Caco-2 (cell line): ENCODE data around the gene ROBO1. TPM values are rescaled to one million over a fixed set of nuclear protein-coding genes. Genes with fewer than 3 reads are reported as not detected.

Experiments
- BruUV-seq: library from RNA; stranded (reverse); fragments of 400-500 nt; replicated peaks from 2 replicates; lab custom pipeline; 2021; lab: Mats Ljungman, UMichigan
- CTCF ChIA-PET: fragments of 300-600 bp; sonication (Branson Sonifier 250); formaldehyde crosslinking; loops from one replicate; lab custom pipeline; 2022; ENCODE audit warnings: antibody characterized with exemption; lab: Charles Lee
- POLR2A ChIA-PET: fragments of 300-600 bp; sonication (Branson Sonifier 250); formaldehyde crosslinking; loops from one replicate; lab custom pipeline; 2022; ENCODE audit warnings: antibody characterized with exemption; lab: Charles Lee
- DNase-seq, 2 experiments: peaks; one replicate each; pipeline versions ENCODE4 v3.0.0 to v3.0.0-alpha.2; 2020 to 2022
- H3K27me3 ChIP-seq: replicated peaks from 2 replicates; pipeline ENCODE4 v1.6.0; 2011; ENCODE audit warnings: low read length; ENCODE audit not compliant: control insufficient read depth, insufficient read depth
- H3K36me3 ChIP-seq: 2 replicates; pipeline ENCODE4 v1.5.1; 2011; ENCODE audit warnings: low read length; ENCODE audit not compliant: control insufficient read depth, insufficient read depth
- H3K4me1 ChIP-seq: fragments of 250-450 bp; sonication (Bioruptor Pico); 2 replicates; pipeline ENCODE4 v1.5.1; 2020; ENCODE audit warnings: mild to moderate bottlenecking
- H3K4me3 ChIP-seq: 2 replicates; pipeline ENCODE4 v1.5.1; 2011; ENCODE audit warnings: low read depth, mild to moderate bottlenecking, control low read depth, low read length
- H3K9me3 ChIP-seq: fragments of 250-450 bp; sonication (Bioruptor Pico); 2 replicates; pipeline ENCODE4 v1.5.1; 2020; ENCODE audit warnings: mild to moderate bottlenecking, moderate library complexity
- H3K27ac Mint-ChIP-seq: one replicate; pipeline ENCODE4 v1.8.0; 2022; ENCODE audit warnings: mixed read lengths; ENCODE audit not compliant: unreplicated experiment
- H3K27me3 Mint-ChIP-seq: one replicate; pipeline ENCODE4 v1.8.0; 2022; ENCODE audit warnings: mixed read lengths; ENCODE audit not compliant: insufficient read depth, unreplicated experiment
- H3K36me3 Mint-ChIP-seq: one replicate; pipeline ENCODE4 v1.8.0; 2022; ENCODE audit warnings: mild to moderate bottlenecking, mixed read lengths; ENCODE audit not compliant: insufficient read depth, unreplicated experiment
- H3K4me1 Mint-ChIP-seq: one replicate; pipeline ENCODE4 v1.8.0; 2022; ENCODE audit warnings: low read depth, mixed read lengths; ENCODE audit not compliant: unreplicated experiment
- H3K4me3 Mint-ChIP-seq: one replicate; pipeline ENCODE4 v1.8.0; 2022; ENCODE audit warnings: mild to moderate bottlenecking, moderate library complexity, mixed read lengths; ENCODE audit not compliant: unreplicated experiment
- H3K9me3 Mint-ChIP-seq: one replicate; pipeline ENCODE4 v1.8.0; 2022; ENCODE audit warnings: mixed read lengths; ENCODE audit not compliant: unreplicated experiment
- CTCF ChIP-seq, 2 experiments: fragments of 200-600 bp in 1 of 2; IDR thresholded peaks; 1 replicate in 1 of 2; 2 replicates in 1 of 2; pipeline versions ENCODE4 v1.5.1 to v1.8.0; 2011 to 2022; ENCODE audit warnings: antibody characterized with exemption in 1 of 2, control low read depth in 1 of 2, inconsistent platforms in 1 of 2, low read depth in 1 of 2, low read length in 1 of 2, mild to moderate bottlenecking in 1 of 2, moderate library complexity in 1 of 2; ENCODE audit not compliant: insufficient read depth in 1 of 2, severe bottlenecking in 1 of 2, unreplicated experiment in 1 of 2
- intact Hi-C: fragments of 100-400 bp; cut with micrococcal nuclease; formaldehyde crosslinking; loops from one replicate; pipeline ENCODE4 v1.10.0; 2022; ENCODE audit not compliant: unreplicated experiment
- total RNA-seq: library from RNA; stranded (reverse); gene quantifications from 2 replicates; pipeline ENCODE4 v1.2.3, GENCODE V29; 2022

The ROBO1 gene
- total RNA-seq, 1 experiment from 2014 or later, result 1.8 TPM

- TF ChIP-seq CTCF (IDR thresholded peaks at IDR 0.05; ENCODE audit: insufficient read depth in 1 of 2, low read depth in 1 of 2, low read length in 1 of 2, severe bottlenecking in 1 of 2, unreplicated experiment in 1 of 2), result no peak
- H3K9me3 Mint-ChIP-seq, result no peaks in the 10 kb centered on the region
- H3K4me1 Mint-ChIP-seq, result no peaks in the 10 kb centered on the region
- Histone ChIP-seq H3K4me1 (no peaks in the 10 kb centered on the region), H3K4me3 (no peak overlapping the region), H3K9me3 (no peaks in the 10 kb centered on the region), H3K36me3 (no peaks in the 10 kb centered on the region), H3K27me3 (no peaks in the 10 kb centered on the region)
- no peaks in the 10 kb centered on the region for H3K27me3 Mint-ChIP-seq
- ChIA-PET POLR2A (no interaction called here), CTCF (no interaction called here)
- intact Hi-C loops, result no loop called here
- no peaks in the 10 kb centered on the region for H3K36me3 Mint-ChIP-seq
- BruUV-seq, result no TSS peak
- no peak for DNase-seq
- no peak overlapping the region for H3K27ac Mint-ChIP-seq
- no peak overlapping the region for H3K4me3 Mint-ChIP-seq
Observed at GRCh38 chr3:79358327-79358726, 409.5 kb downstream of the ROBO1 start.

GRCh38 chr3:79354179-79354688 is 413.6 kb downstream of the ROBO1 start:
- ChIA-PET POLR2A (no interaction called here), CTCF (no interaction called here)
- H3K4me3 Mint-ChIP-seq, result no peak overlapping the region
- H3K4me3 ChIP-seq, result no peak overlapping the region
- H3K9me3 ChIP-seq, result no peaks in the 10 kb centered on the region
- no peaks in the 10 kb centered on the region for H3K36me3 Mint-ChIP-seq
- no TSS peak for BruUV-seq
- no peak for TF ChIP-seq CTCF (IDR thresholded peaks at IDR 0.05; ENCODE audit: insufficient read depth in 1 of 2, low read depth in 1 of 2, low read length in 1 of 2, severe bottlenecking in 1 of 2, unreplicated experiment in 1 of 2)
- no peaks in the 10 kb centered on the region for H3K27me3 Mint-ChIP-seq
- H3K27ac Mint-ChIP-seq, result no peak overlapping the region
- no peaks in the 10 kb centered on the region for H3K27me3 ChIP-seq
- DNase-seq, result no peak
- H3K4me1 ChIP-seq, result no peaks in the 10 kb centered on the region
- H3K36me3 ChIP-seq, result no peaks in the 10 kb centered on the region
- intact Hi-C loops, result no loop called here
- H3K4me1 Mint-ChIP-seq, result no peaks in the 10 kb centered on the region
- H3K9me3 Mint-ChIP-seq, result no peaks in the 10 kb centered on the region

GRCh38 chr3:79351699-79352098 is 416.1 kb downstream of the ROBO1 start:
- Mint-ChIP-seq H3K4me3 (no peak overlapping the region), H3K36me3 (no peaks in the 10 kb centered on the region), H3K27ac (no peak overlapping the region), H3K4me1 (no peaks in the 10 kb centered on the region), H3K9me3 (no peaks in the 10 kb centered on the region), H3K27me3 (no peaks in the 10 kb centered on the region)
- no peak for DNase-seq
- ChIA-PET CTCF (no interaction called here), POLR2A (no interaction called here)
- Histone ChIP-seq H3K9me3 (no peaks in the 10 kb centered on the region), H3K4me1 (no peaks in the 10 kb centered on the region), H3K27me3 (no peaks in the 10 kb centered on the region), H3K36me3 (no peaks in the 10 kb centered on the region), H3K4me3 (no peak overlapping the region)
- no peak for TF ChIP-seq CTCF (IDR thresholded peaks at IDR 0.05; ENCODE audit: insufficient read depth in 1 of 2, low read depth in 1 of 2, low read length in 1 of 2, severe bottlenecking in 1 of 2, unreplicated experiment in 1 of 2)
- intact Hi-C loops, result no loop called here
- BruUV-seq, result no TSS peak
